Astrocyte (in vitro differentiated cells and primary cell): Measurements from ENCODE around the gene GHRL. TPM values are rescaled to one million over a fixed set of nuclear protein-coding genes. Genes with fewer than 3 reads are reported as not detected.

Experiments
- DNase-seq: peaks from one replicate; pipeline ENCODE4 v3.0.0-alpha.2; 2010; ENCODE audit warnings: low read depth
- FAIRE-seq: peaks from 2 replicates; lab custom pipeline; 2011; peaks lifted over from hg19 to GRCh38; lab: Jason Lieb, UNC
- H2AFZ ChIP-seq: 2 replicates; pipeline ENCODE4 v1.6.0; 2012; ENCODE audit warnings: low read depth, low read length, inconsistent platforms
- H3K27ac ChIP-seq: 2 replicates; pipeline ENCODE4 v1.5.1; 2011; ENCODE audit warnings: low read depth, low read length, inconsistent platforms
- H3K27me3 ChIP-seq: 2 replicates; pipeline ENCODE4 v1.6.0; 2011; ENCODE audit warnings: low read length, inconsistent platforms; ENCODE audit not compliant: insufficient read depth
- H3K36me3 ChIP-seq: 2 replicates; pipeline ENCODE4 v1.5.1; 2011; ENCODE audit warnings: low read length, inconsistent platforms; ENCODE audit not compliant: insufficient read depth
- H3K4me1 ChIP-seq: 2 replicates; pipeline ENCODE4 v1.5.1; 2011; ENCODE audit warnings: low read length, inconsistent platforms; ENCODE audit not compliant: insufficient read depth
- H3K4me2 ChIP-seq: 2 replicates; pipeline ENCODE4 v1.6.0; 2012; ENCODE audit warnings: low read length, inconsistent platforms
- H3K4me3 ChIP-seq: 2 replicates; pipeline ENCODE4 v1.5.1; 2011; ENCODE audit warnings: low read depth, mild to moderate bottlenecking, low read length, inconsistent platforms; ENCODE audit not compliant: insufficient read depth
- H3K79me2 ChIP-seq: 2 replicates; pipeline ENCODE4 v1.6.0; 2012; ENCODE audit warnings: mild to moderate bottlenecking, low read length, inconsistent platforms; ENCODE audit not compliant: insufficient read depth
- H3K9ac ChIP-seq: 2 replicates; pipeline ENCODE4 v1.6.0; 2012; ENCODE audit warnings: mild to moderate bottlenecking, low read length, inconsistent platforms
- H3K9me3 ChIP-seq: 2 replicates; pipeline ENCODE4 v1.5.1; 2012; ENCODE audit warnings: low read depth, mild to moderate bottlenecking, low read length, inconsistent platforms; ENCODE audit not compliant: insufficient read depth
- H4K20me1 ChIP-seq: 2 replicates; pipeline ENCODE4 v1.6.0; 2012; ENCODE audit warnings: low read length, inconsistent platforms; ENCODE audit not compliant: insufficient read depth
- H3K27ac Mint-ChIP-seq: one replicate; pipeline ENCODE4 v1.8.0; 2021; ENCODE audit warnings: mild to moderate bottlenecking, mixed read lengths; ENCODE audit not compliant: unreplicated experiment
- H3K27me3 Mint-ChIP-seq: one replicate; pipeline ENCODE4 v1.8.0; 2021; ENCODE audit warnings: low read depth, mixed read lengths; ENCODE audit not compliant: unreplicated experiment
- H3K36me3 Mint-ChIP-seq: one replicate; pipeline ENCODE4 v1.8.0; 2021; ENCODE audit warnings: low read depth, mixed read lengths; ENCODE audit not compliant: unreplicated experiment
- H3K4me1 Mint-ChIP-seq: one replicate; pipeline ENCODE4 v1.8.0; 2021; ENCODE audit warnings: low read depth, mixed read lengths; ENCODE audit not compliant: unreplicated experiment
- H3K4me3 Mint-ChIP-seq: one replicate; pipeline ENCODE4 v1.8.0; 2021; ENCODE audit warnings: mild to moderate bottlenecking, moderate library complexity, mixed read lengths; ENCODE audit not compliant: unreplicated experiment
- H3K9me3 Mint-ChIP-seq: one replicate; pipeline ENCODE4 v1.8.0; 2021; ENCODE audit warnings: mild to moderate bottlenecking, mixed read lengths; ENCODE audit not compliant: unreplicated experiment
- EZH2 ChIP-seq: IDR thresholded peaks from 2 replicates; pipeline ENCODE4 v1.6.1; 2012; ENCODE audit warnings: mild to moderate bottlenecking, low read length, inconsistent platforms; ENCODE audit not compliant: insufficient read depth
- total RNA-seq: library from RNA; stranded (reverse); gene quantifications from 2 replicates; pipeline ENCODE4 v1.2.1, GENCODE V29; 2021
- TF ChIP-seq, protein P1 (sequence below): IDR thresholded peaks from 2 replicates; pipeline ENCODE4 v1.5.1; 2011; ENCODE audit warnings: low read depth, mild to moderate bottlenecking, inconsistent platforms, low read length, moderate library complexity; ENCODE audit not compliant: insufficient read depth

The GHRL gene
- total RNA-seq, 1 donor from 2014 or later, result not detected

DNA sequence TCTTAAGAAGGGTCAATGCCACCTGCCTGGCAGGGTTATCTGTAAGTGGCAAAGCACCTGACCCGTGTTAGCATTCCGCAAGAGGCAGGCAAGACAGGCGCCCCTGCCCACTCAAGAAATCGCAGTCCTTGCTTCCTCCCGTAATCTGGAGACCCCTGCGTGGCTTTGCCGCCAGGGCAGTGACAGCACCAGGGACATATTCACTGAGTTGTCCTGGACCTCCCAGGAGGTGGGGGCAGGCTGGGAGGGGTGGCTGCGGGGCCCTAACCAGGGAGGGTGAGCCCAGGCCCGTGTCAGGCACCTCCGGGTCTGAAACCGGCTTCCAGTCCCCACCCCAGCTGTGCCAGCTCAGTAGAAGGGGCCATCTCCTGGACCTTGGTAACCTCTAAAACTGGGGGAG lies 44.0 kb upstream of the GHRL start:
- FAIRE-seq, result no peak
- H3K27me3 ChIP-seq, result peaks cover 3% of the 10 kb centered on the region
- H3K4me1 Mint-ChIP-seq, result peaks cover 2% of the 10 kb centered on the region
- no peaks in the 10 kb centered on the region for H4K20me1 ChIP-seq
- DNase-seq, result no peak
- no peaks in the 10 kb centered on the region for H3K79me2 ChIP-seq
- no peak overlapping the region for H3K4me3 ChIP-seq
- H3K27ac ChIP-seq, result no peak overlapping the region
- H3K4me2 ChIP-seq, result no peak overlapping the region
- TF ChIP-seq EZH2, result no peak
- TF ChIP-seq, protein P1, sequence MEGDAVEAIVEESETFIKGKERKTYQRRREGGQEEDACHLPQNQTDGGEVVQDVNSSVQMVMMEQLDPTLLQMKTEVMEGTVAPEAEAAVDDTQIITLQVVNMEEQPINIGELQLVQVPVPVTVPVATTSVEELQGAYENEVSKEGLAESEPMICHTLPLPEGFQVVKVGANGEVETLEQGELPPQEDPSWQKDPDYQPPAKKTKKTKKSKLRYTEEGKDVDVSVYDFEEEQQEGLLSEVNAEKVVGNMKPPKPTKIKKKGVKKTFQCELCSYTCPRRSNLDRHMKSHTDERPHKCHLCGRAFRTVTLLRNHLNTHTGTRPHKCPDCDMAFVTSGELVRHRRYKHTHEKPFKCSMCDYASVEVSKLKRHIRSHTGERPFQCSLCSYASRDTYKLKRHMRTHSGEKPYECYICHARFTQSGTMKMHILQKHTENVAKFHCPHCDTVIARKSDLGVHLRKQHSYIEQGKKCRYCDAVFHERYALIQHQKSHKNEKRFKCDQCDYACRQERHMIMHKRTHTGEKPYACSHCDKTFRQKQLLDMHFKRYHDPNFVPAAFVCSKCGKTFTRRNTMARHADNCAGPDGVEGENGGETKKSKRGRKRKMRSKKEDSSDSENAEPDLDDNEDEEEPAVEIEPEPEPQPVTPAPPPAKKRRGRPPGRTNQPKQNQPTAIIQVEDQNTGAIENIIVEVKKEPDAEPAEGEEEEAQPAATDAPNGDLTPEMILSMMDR, result no peak
- H2AFZ ChIP-seq, result no peak overlapping the region
- no peaks in the 10 kb centered on the region for H3K36me3 ChIP-seq
- no peak overlapping the region for H3K4me3 Mint-ChIP-seq
- no peak overlapping the region for H3K27ac Mint-ChIP-seq
- H3K9me3 Mint-ChIP-seq, result peaks cover 2% of the 10 kb centered on the region
- H3K9ac ChIP-seq, result no peak overlapping the region
- peaks cover 62% of the 10 kb centered on the region for H3K27me3 Mint-ChIP-seq
- H3K36me3 Mint-ChIP-seq, result no peaks in the 10 kb centered on the region
- H3K9me3 ChIP-seq, result no peaks in the 10 kb centered on the region
- no peaks in the 10 kb centered on the region for H3K4me1 ChIP-seq

DNA sequence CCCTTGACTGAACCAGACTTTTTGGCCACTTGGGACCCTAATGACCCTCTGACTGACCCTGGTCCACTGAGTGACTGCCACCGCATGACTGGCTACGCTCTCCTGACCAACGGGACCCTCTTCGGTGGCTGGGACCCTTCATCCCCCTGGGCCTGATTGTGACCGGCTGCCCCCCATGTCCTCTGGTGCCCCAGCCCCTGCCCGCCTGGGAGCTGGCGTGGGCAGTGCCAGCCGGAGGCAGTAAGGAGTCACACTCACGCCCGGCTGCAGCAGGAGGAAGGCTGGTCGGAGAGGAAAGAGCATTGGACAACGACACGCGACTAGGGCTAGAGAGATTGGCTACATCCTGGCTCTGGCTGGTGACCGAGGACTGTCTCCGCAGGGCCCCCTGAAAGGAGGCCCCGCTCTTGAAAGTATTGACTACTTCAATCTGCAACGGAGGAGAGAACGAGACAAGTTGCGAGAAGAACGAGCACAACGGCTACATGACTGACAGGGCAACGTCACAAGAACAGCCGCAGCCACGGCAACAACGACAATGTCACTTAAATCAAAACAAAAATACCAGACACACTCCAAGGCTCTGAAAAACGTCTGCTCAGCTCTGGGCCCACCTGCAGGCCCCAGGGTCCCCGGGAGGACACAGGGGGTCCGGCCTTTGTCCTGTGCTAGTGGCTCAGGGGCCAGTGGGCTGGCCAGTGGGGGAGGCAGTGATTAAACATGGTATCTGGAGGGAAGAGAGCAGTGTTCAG lies 43.3 kb upstream of the GHRL start:
- peaks cover 2% of the 10 kb centered on the region for H3K9me3 Mint-ChIP-seq
- no peak overlapping the region for H3K27ac ChIP-seq
- no peak overlapping the region for H3K4me3 ChIP-seq
- H3K36me3 Mint-ChIP-seq, result no peaks in the 10 kb centered on the region
- no peak for DNase-seq
- H3K4me1 Mint-ChIP-seq, result peaks cover 2% of the 10 kb centered on the region
- H3K27me3 Mint-ChIP-seq, result peaks cover 63% of the 10 kb centered on the region
- H3K27ac Mint-ChIP-seq, result no peak overlapping the region
- no peak for FAIRE-seq
- peaks cover 5% of the 10 kb centered on the region for H3K27me3 ChIP-seq
- TF ChIP-seq, protein P1, result no peak
- TF ChIP-seq EZH2, result no peak
- H3K36me3 ChIP-seq, result no peaks in the 10 kb centered on the region
- no peak overlapping the region for H3K9ac ChIP-seq
- H4K20me1 ChIP-seq, result no peaks in the 10 kb centered on the region
- H3K79me2 ChIP-seq, result no peaks in the 10 kb centered on the region
- no peak overlapping the region for H3K4me3 Mint-ChIP-seq
- no peak overlapping the region for H2AFZ ChIP-seq
- no peaks in the 10 kb centered on the region for H3K4me1 ChIP-seq
- no peaks in the 10 kb centered on the region for H3K9me3 ChIP-seq
- H3K4me2 ChIP-seq, result no peak overlapping the region

DNA sequence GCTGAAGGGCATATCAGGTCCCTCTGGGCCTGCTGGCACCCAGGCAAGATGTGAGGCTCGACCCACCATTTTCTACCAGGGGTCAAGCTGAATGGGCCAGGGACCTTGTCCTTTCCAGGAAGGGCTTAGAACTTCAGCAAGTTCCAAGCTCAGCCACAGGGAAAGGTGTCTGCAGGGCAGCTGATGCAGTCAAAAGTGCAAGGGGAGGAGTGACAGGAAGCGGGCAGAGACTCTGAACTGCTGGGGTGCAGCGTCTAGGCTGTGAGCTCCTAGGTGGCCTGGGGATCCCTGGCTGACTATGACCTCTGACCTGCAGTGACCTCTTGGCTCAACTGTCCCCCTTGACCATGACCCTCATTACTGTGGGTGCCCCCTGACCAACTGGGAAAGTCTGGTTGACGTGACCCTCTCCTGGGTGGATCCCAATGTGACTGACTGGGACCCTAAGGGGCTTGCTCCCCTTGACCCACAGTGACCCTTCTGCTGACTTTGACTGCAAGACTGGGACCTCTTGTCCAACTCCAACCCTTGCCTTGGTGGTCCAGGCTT lies 42.5 kb upstream of the GHRL start:
- no peak for DNase-seq
- no peaks in the 10 kb centered on the region for H3K9me3 ChIP-seq
- no peak overlapping the region for H3K4me3 Mint-ChIP-seq
- TF ChIP-seq, protein P1, result no peak
- no peak for TF ChIP-seq EZH2
- H3K4me2 ChIP-seq, result no peak overlapping the region
- peaks cover 4% of the 10 kb centered on the region for H3K4me1 Mint-ChIP-seq
- no peak overlapping the region for H3K27ac Mint-ChIP-seq
- H3K9me3 Mint-ChIP-seq, result peaks cover 2% of the 10 kb centered on the region
- no peaks in the 10 kb centered on the region for H3K36me3 ChIP-seq
- H3K79me2 ChIP-seq, result no peaks in the 10 kb centered on the region
- no peaks in the 10 kb centered on the region for H3K36me3 Mint-ChIP-seq
- H3K9ac ChIP-seq, result no peak overlapping the region
- H3K27me3 Mint-ChIP-seq, result peaks cover 62% of the 10 kb centered on the region
- H3K27me3 ChIP-seq, result peaks cover 13% of the 10 kb centered on the region
- no peak overlapping the region for H3K4me3 ChIP-seq
- no peaks in the 10 kb centered on the region for H4K20me1 ChIP-seq
- H3K4me1 ChIP-seq, result no peaks in the 10 kb centered on the region
- no peak overlapping the region for H3K27ac ChIP-seq
- FAIRE-seq, result no peak
- no peak overlapping the region for H2AFZ ChIP-seq
